Vagina (tissue), 2 donors: ENCODE measurements around the gene SLC38A9. TPM values are rescaled to one million over a fixed set of nuclear protein-coding genes. Genes with fewer than 3 reads are reported as not detected.

Experiments
- DNase-seq, 2 donors: peaks; one replicate each; pipeline ENCODE4 v3.0.0-alpha.2; 2017; ENCODE audit errors: extremely low spot score in 2 of 2
- H3K27ac ChIP-seq: fragments of 200-600 bp; sonication (generic); one replicate; pipeline ENCODE4 v1.5.1; 2019
- H3K27me3 ChIP-seq: fragments of 200-600 bp; sonication (generic); one replicate; pipeline ENCODE4 v1.5.1; 2019
- H3K36me3 ChIP-seq, 2 donors: fragments of 200-600 bp; sonication (generic); one replicate each; pipeline ENCODE4 v1.5.1; 2017 to 2019
- H3K4me1 ChIP-seq: fragments of 200-600 bp; sonication (generic); one replicate; pipeline ENCODE4 v1.5.1; 2019
- H3K4me3 ChIP-seq, 2 donors: fragments of 200-600 bp; sonication (generic); 1 replicate in 1 of 2; 2 replicates in 1 of 2; pipeline ENCODE4 v1.5.1; 2016 to 2019
- H3K9me3 ChIP-seq: fragments of 200-600 bp; sonication (generic); one replicate; pipeline ENCODE4 v1.5.1; 2019
- POLR2A ChIP-seq, 2 donors: fragments of 450-650 bp; IDR thresholded peaks; one replicate each; pipeline ENCODE4 v1.6.1; 2017; ENCODE audit warnings: antibody characterized with exemption in 2 of 2, mild to moderate bottlenecking in 2 of 2, moderate library complexity in 2 of 2
- POLR2AphosphoS5 ChIP-seq, 2 donors: sonication (generic); formaldehyde crosslinking; IDR thresholded peaks; one replicate each; pipeline ENCODE4 v1.9.0; 2017; ENCODE audit warnings: antibody characterized with exemption in 2 of 2, mild to moderate bottlenecking in 2 of 2, low read depth in 1 of 2; ENCODE audit not compliant: insufficient read depth in 1 of 2
- intact Hi-C: fragments of 100-400 bp; cut with DNase I; formaldehyde crosslinking; loops from one replicate; pipeline ENCODE4 v1.15.1; 2023
- total RNA-seq: library from RNA; depleted of rRNA; stranded (reverse); fragments of >200 nt; gene quantifications from one replicate; pipeline ENCODE4 v1.2.3, GENCODE V29; 2016
- TF ChIP-seq, protein P1 (sequence below), 3 experiments: fragments of 450-650 bp in 2 of 3; fragments of 200-600 bp in 1 of 3; sonication (generic) in 1 of 3; IDR thresholded peaks; one replicate each; pipeline ENCODE4 v1.5.1; 2017 to 2019; ENCODE audit warnings: antibody characterized with exemption in 3 of 3, mild to moderate bottlenecking in 2 of 3, moderate library complexity in 2 of 3

The SLC38A9 gene
- total RNA-seq, 1 donor from 2014 or later: 23.3 TPM

DNA sequence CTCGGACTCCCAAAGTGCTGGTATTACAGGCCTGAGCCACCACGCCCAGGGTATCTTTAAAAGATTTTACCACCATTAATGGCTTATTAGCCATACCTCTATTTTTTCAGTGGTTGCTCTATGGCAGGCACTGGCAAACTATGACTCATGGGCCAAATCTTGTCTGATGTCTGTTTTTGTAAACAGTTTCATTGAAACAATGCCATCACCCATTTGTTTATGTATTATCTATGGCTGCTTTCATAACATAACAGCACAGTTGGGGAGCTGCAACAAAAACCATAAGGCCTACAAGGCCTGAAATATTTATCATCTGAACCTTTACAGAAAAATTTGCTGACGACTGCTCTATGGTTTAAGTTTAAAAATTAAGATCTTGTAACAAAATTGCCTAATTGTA lies 66.8 kb downstream of the SLC38A9 start:
- Histone ChIP-seq H3K4me1 (no peaks in the 10 kb centered on the region), H3K27me3 (no peaks in the 10 kb centered on the region), H3K27ac (no peak overlapping the region), H3K36me3 (no peaks in the 10 kb centered on the region), H3K9me3 (no peaks in the 10 kb centered on the region), H3K4me3 (no peak overlapping the region)
- TF ChIP-seq POLR2A (IDR thresholded peaks at IDR 0.05) (no peak), POLR2AphosphoS5 (IDR thresholded peaks at IDR 0.05; ENCODE audit: insufficient read depth in 1 of 2, low read depth in 1 of 2) (no peak)
- TF ChIP-seq, protein P1, sequence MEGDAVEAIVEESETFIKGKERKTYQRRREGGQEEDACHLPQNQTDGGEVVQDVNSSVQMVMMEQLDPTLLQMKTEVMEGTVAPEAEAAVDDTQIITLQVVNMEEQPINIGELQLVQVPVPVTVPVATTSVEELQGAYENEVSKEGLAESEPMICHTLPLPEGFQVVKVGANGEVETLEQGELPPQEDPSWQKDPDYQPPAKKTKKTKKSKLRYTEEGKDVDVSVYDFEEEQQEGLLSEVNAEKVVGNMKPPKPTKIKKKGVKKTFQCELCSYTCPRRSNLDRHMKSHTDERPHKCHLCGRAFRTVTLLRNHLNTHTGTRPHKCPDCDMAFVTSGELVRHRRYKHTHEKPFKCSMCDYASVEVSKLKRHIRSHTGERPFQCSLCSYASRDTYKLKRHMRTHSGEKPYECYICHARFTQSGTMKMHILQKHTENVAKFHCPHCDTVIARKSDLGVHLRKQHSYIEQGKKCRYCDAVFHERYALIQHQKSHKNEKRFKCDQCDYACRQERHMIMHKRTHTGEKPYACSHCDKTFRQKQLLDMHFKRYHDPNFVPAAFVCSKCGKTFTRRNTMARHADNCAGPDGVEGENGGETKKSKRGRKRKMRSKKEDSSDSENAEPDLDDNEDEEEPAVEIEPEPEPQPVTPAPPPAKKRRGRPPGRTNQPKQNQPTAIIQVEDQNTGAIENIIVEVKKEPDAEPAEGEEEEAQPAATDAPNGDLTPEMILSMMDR (IDR thresholded peaks at IDR 0.05): no peak
- no peak for DNase-seq
- intact Hi-C loops: no loop called here

DNA sequence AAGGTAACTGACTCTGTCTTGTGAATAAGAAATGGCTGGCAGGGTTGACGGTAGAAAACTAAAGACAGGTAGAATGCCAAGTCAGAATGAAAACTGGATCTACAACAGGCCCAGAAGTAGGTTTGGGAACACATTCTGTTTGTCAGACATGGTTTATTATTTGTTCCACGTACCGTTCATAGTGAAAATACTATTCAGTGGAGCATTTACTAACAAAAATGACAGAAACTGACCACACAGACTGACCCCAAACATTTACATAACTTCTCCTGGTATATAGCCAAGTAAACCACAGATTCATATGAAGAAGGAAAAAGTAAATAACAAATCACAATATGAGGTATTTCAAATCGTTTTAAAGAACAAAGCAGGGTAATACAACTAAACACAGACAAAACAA lies 73.7 kb downstream of the SLC38A9 start:
- Histone ChIP-seq H3K4me3 (no peak overlapping the region), H3K27me3 (no peaks in the 10 kb centered on the region), H3K27ac (peak overlapping the region; percentile 11), H3K36me3 (no peaks in the 10 kb centered on the region), H3K9me3 (no peaks in the 10 kb centered on the region), H3K4me1 (peaks cover 47% of the 10 kb centered on the region)
- TF ChIP-seq POLR2AphosphoS5 (IDR thresholded peaks at IDR 0.05; ENCODE audit: insufficient read depth in 1 of 2, low read depth in 1 of 2) (no peak), POLR2A (IDR thresholded peaks at IDR 0.05) (no peak)
- TF ChIP-seq, protein P1 (IDR thresholded peaks at IDR 0.05): no peak
- intact Hi-C loops: no loop called here
- no peak for DNase-seq

DNA sequence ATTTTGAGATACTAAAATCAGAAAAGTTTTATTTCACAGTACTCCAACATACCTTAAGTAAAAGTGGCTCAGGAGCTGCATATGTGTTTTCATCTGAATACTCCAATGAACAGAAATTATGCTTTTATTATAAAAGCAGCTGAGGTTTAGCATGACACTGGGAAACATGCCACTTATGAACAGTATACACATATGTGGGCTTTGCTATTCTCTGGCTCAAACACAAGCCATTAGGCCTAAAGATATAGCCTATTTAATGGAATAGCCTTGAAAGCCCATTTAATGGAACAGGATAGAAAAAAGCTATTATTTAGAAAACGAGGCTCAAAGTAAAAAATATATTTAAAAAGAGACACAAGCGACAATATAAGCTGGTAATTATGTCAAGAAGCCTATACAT lies 74.1 kb downstream of the SLC38A9 start:
- intact Hi-C loops: no loop called here
- H3K4me3 ChIP-seq: no peak overlapping the region

DNA sequence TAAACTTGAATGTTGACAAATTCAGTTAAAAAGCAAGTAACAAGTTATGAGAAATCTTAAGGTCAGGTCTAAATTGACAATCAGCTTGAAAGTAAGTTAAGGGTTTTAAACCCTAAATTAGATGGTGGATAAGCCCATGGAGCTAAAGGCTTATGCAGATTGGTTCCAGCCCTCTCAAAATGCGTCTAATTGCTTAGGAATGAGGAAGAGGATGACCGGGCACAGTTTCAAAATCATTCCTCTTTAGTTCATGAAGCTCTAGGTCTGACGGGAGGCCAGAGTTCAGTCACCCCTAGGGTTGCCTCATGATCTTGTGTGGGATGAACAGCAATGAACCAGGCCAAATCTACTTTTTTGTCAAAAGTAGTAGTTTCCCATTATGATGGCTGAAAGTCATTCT lies 75.4 kb downstream of the SLC38A9 start:
- Histone ChIP-seq H3K4me1 (peaks cover 59% of the 10 kb centered on the region), H3K4me3 (no peak overlapping the region), H3K27ac (peak overlapping the region; percentile 56), H3K9me3 (no peaks in the 10 kb centered on the region), H3K27me3 (no peaks in the 10 kb centered on the region), H3K36me3 (no peaks in the 10 kb centered on the region)
- no peak for DNase-seq
- intact Hi-C loops: no loop called here
- TF ChIP-seq POLR2AphosphoS5 (IDR thresholded peaks at IDR 0.05; ENCODE audit: insufficient read depth in 1 of 2, low read depth in 1 of 2): peak in 1 of 2 donors; percentile 8
- TF ChIP-seq POLR2A (IDR thresholded peaks at IDR 0.05): no peak
- TF ChIP-seq, protein P1 (IDR thresholded peaks at IDR 0.05): no peak

More for the DNA sequence above, 74.1 kb downstream of the SLC38A9 start:
- H3K27me3 ChIP-seq: no peaks in the 10 kb centered on the region
- no peak for DNase-seq
- TF ChIP-seq POLR2AphosphoS5 (IDR thresholded peaks at IDR 0.05; ENCODE audit: insufficient read depth in 1 of 2, low read depth in 1 of 2): no peak
- TF ChIP-seq POLR2A (IDR thresholded peaks at IDR 0.05): no peak
- TF ChIP-seq, protein P1 (IDR thresholded peaks at IDR 0.05): no peak
- H3K9me3 ChIP-seq: no peaks in the 10 kb centered on the region
- H3K4me1 ChIP-seq: peaks cover 49% of the 10 kb centered on the region
- no peaks in the 10 kb centered on the region for H3K36me3 ChIP-seq
- H3K27ac ChIP-seq: peak overlapping the region; percentile 11

DNA sequence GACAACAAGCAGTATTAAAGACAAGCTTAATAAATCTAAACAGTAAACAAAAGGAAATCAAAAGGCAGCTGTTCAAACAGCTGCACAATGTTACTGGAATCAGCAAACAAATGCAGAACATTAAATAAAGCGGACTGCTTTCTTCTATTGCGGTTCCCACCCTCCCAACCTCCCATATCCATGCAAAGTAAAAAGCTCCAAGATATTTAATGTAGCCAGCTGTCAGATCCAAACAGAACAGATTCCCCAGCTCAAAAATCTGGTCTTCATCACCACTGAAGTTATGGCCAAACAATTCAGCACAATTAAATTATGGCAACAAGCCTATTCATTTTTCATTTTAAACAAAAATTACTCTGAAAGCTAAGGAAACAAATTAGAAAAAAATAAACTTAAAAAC lies 75.9 kb downstream of the SLC38A9 start:
- TF ChIP-seq, protein P1 (IDR thresholded peaks at IDR 0.05): no peak
- intact Hi-C loops: no loop called here
- no peak for DNase-seq
- Histone ChIP-seq H3K27ac (peak overlapping the region; percentile 56), H3K9me3 (no peaks in the 10 kb centered on the region), H3K36me3 (no peaks in the 10 kb centered on the region), H3K4me3 (no peak overlapping the region), H3K27me3 (no peaks in the 10 kb centered on the region), H3K4me1 (peaks cover 59% of the 10 kb centered on the region)
